GM19372 (cell line): Measurements from ENCODE around the gene TIMM13.
A peak's percentile ranks its signal among the peaks of the same experiment; 100 is the strongest.
"Not testable (repeated sequence)": the region's sequence is repeated elsewhere in the genome, so short reads cannot be mapped to it uniquely, and the experiment has no call there.

Experiments
- ATAC-seq: cut with Tn5 transposase; IDR thresholded peaks from one replicate; pipeline ENCODE4 v1.9.1; 2021; ENCODE audit warnings: mild to moderate bottlenecking, low read depth, moderate library complexity; ENCODE audit not compliant: unreplicated experiment

TIMM13 gene

GRCh38 chr19:2427429-2428320, at the start of gene TIMM13:
Gene TIMM13 (minus strand): TSS chr19:2427586. CDS start chr19:2427533, 53 bp downstream.
- peak; percentile 85 for ATAC-seq

- peak; percentile 19 for ATAC-seq
Measured at GRCh38 chr19:2476451-2477140, 49.2 kb upstream of the TIMM13 start.

GRCh38 chr19:2475702-2476450, 48.5 kb upstream of the TIMM13 start, which contains the start of gene GADD45B:
Gene GADD45B (plus strand): TSS chr19:2476127. CDS start chr19:2476359, 232 bp downstream.
- ATAC-seq = peak; percentile 48

GRCh38 chr19:2475018-2475701, 47.8 kb upstream of the TIMM13 start:
- ATAC-seq = no peak

- no peak for ATAC-seq
Measured at GRCh38 chr19:2474232-2475017, 47.0 kb upstream of the TIMM13 start.

- ATAC-seq = not testable (repeated sequence)
Measured at GRCh38 chr19:2469915-2470200, 42.5 kb upstream of the TIMM13 start.

GRCh38 chr19:2469102-2469914, 41.9 kb upstream of the TIMM13 start:
- ATAC-seq = no peak

GRCh38 chr19:2468596-2468995, 41.2 kb upstream of the TIMM13 start:
- ATAC-seq = no peak

GRCh38 chr19:2464389-2464788, 37.0 kb upstream of the TIMM13 start:
- ATAC-seq = no peak

GRCh38 chr19:2463694-2464093, 36.3 kb upstream of the TIMM13 start:
- ATAC-seq = not testable (repeated sequence)

- no peak for ATAC-seq
Measured at GRCh38 chr19:2462635-2463421, 35.4 kb upstream of the TIMM13 start.

- ATAC-seq = no peak
Measured at GRCh38 chr19:2461751-2462634, 34.6 kb upstream of the TIMM13 start.

GRCh38 chr19:2460245-2460644, 32.9 kb upstream of the TIMM13 start:
- no peak for ATAC-seq

- ATAC-seq = not testable (repeated sequence)
Measured at GRCh38 chr19:2458776-2459175, 31.4 kb upstream of the TIMM13 start.

- ATAC-seq = no peak
Measured at GRCh38 chr19:2458054-2458453, 30.7 kb upstream of the TIMM13 start.

GRCh38 chr19:2457394-2458037, 30.1 kb upstream of the TIMM13 start:
- no peak for ATAC-seq
